ENCODE data around the gene FRRS1. TPM values are rescaled to one million over a fixed set of nuclear protein-coding genes. Genes with fewer than 3 reads are reported as not detected.

The FRRS1 gene
- polyA plus RNA-seq, 2 of the 4 experiments (the other 2 are of a cell fraction), result 2.4 to 4.9 TPM

- TF ChIP-seq, protein P1, sequence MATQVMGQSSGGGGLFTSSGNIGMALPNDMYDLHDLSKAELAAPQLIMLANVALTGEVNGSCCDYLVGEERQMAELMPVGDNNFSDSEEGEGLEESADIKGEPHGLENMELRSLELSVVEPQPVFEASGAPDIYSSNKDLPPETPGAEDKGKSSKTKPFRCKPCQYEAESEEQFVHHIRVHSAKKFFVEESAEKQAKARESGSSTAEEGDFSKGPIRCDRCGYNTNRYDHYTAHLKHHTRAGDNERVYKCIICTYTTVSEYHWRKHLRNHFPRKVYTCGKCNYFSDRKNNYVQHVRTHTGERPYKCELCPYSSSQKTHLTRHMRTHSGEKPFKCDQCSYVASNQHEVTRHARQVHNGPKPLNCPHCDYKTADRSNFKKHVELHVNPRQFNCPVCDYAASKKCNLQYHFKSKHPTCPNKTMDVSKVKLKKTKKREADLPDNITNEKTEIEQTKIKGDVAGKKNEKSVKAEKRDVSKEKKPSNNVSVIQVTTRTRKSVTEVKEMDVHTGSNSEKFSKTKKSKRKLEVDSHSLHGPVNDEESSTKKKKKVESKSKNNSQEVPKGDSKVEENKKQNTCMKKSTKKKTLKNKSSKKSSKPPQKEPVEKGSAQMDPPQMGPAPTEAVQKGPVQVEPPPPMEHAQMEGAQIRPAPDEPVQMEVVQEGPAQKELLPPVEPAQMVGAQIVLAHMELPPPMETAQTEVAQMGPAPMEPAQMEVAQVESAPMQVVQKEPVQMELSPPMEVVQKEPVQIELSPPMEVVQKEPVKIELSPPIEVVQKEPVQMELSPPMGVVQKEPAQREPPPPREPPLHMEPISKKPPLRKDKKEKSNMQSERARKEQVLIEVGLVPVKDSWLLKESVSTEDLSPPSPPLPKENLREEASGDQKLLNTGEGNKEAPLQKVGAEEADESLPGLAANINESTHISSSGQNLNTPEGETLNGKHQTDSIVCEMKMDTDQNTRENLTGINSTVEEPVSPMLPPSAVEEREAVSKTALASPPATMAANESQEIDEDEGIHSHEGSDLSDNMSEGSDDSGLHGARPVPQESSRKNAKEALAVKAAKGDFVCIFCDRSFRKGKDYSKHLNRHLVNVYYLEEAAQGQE (IDR thresholded peaks at IDR 0.05), result no peak
Measured at GRCh38 chr1:99675292-99675691, 91.1 kb downstream of the FRRS1 start (continued).

DNA sequence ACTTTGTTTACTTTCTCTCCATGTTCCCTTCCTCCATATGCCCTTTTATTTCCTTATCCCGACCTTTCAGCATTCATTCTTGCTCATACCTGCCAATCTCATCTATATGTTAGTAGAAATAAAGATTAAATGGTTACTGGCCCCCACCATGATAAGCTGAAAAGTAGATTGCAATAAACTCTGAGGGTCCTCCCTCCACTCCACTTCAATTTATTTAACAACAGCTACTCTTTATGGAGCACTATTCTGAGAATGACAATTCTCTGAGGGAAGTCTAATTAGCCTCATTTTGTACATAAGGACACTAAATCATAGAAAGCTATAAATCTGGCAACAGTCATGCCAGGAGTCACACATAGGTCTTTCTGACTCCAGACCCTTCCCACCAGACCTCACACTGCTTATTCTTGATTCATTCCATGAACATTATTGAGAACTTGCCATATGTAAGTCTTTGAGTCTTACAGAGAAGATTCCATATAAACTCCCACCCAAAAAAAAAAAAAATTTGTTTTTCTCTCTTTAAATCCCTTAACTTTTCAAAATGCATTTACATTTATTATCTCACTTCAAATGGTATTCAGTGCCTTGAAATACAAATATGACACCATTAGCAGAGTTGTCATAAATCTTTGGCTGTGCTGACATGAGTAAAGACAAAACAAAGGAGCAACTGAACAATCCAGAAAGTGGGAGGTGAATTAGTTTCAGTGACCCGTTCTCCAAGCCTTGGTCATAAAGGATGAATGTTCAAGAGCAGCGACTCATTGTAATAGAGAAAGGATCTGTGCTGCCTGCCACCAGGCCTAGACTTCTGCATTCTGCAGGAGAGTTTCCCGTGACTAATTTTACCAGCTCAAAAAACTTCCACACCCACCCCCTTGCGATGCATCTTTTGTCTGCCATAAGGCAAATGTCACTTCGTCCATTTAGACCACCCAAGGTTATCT lies 92.0 kb downstream of the FRRS1 start:
- 42% methylated on average over 6 of the region's 6 CpGs for WGBS (ENCODE audit: missing lambda C conversion rate)
- DNase-seq (ENCODE audit: low read depth in 1 of 2, low spot score in 1 of 2) (no peak), ATAC-seq (no peak), FAIRE-seq (no peak)
- POLR2A ChIA-PET, result no interaction called here
- Histone ChIP-seq H3K4me2 (no peak overlapping the region), H3K4me1 (peaks cover 19% of the 10 kb centered on the region; the same call in 1 of the 3 replicates), H3K4me3 (no peak overlapping the region), H3K9me3 (no peaks in the 10 kb centered on the region), H3K27ac (no peak overlapping the region)
- TF ChIP-seq, protein P2, sequence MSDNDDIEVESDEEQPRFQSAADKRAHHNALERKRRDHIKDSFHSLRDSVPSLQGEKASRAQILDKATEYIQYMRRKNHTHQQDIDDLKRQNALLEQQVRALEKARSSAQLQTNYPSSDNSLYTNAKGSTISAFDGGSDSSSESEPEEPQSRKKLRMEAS (IDR thresholded peaks at IDR 0.05), result no peak
- TF ChIP-seq RCOR1 (IDR thresholded peaks at IDR 0.05; ENCODE audit: low read depth, low read length) (no peak), SREBF2 (IDR thresholded peaks at IDR 0.05) (no peak), POLR2A (IDR thresholded peaks at IDR 0.05; ENCODE audit: low read length) (no peak), CBX8 (IDR thresholded peaks at IDR 0.05) (no peak), HOXA7 (CRISPR knock-in tag; IDR thresholded peaks at IDR 0.05) (no peak), EHMT2 (IDR thresholded peaks at IDR 0.05; ENCODE audit: low read depth) (no peak), NR3C1 (IDR thresholded peaks at IDR 0.05) (no peak), HOXB13 (CRISPR knock-in tag; IDR thresholded peaks at IDR 0.05; ENCODE audit: low read depth) (no peak), HES2 (IDR thresholded peaks at IDR 0.05) (no peak), RNF2 (IDR thresholded peaks at IDR 0.05; ENCODE audit: borderline replicate concordance, low read depth) (no peak), MAFK (IDR thresholded peaks at IDR 0.05; ENCODE audit: partially characterized antibody) (no peak), BHLHE40 (IDR thresholded peaks at IDR 0.05; ENCODE audit: low read depth, low read length) (no peak)
- CTCF ChIA-PET, result interaction anchor here (1.5 kb wide), 1 partner anchor 10 kb away, joined by 4 read pairs; no protein-coding TSS in a partner anchor

GRCh38 chr1:99673315-99673714 lies 93.1 kb downstream of the FRRS1 start:
- WGBS (ENCODE audit: missing lambda C conversion rate), result 64% methylated on average over 5 of the region's 5 CpGs
- ChIA-PET CTCF (interaction anchor here (0.6 to 1.5 kb wide), 2 partner anchors 11 to 1613 kb away, joined by 3 to 4 read pairs; no protein-coding TSS in a partner anchor), POLR2A (no interaction called here)
- FAIRE-seq (no peak), DNase-seq (ENCODE audit: low read depth in 1 of 2, low spot score in 1 of 2) (no peak), ATAC-seq (no peak)
- Histone ChIP-seq H3K4me1 (peaks cover 19% of the 10 kb centered on the region; the same call in 1 of the 3 replicates), H3K4me3 (no peak overlapping the region), H3K27ac (no peak overlapping the region), H3K9me3 (no peaks in the 10 kb centered on the region), H3K4me2 (no peak overlapping the region)
- TF ChIP-seq FOSL2 (IDR thresholded peaks at IDR 0.05), result no peak
- TF ChIP-seq FOSL2 (CRISPR knock-in tag; IDR thresholded peaks at IDR 0.05), result no peak
- no peak for TF ChIP-seq HOXB13 (CRISPR knock-in tag; IDR thresholded peaks at IDR 0.05; ENCODE audit: low read depth)
- no peak for TF ChIP-seq RAD21 (conservative IDR thresholded peaks at IDR 0.05 in 1 of 2, IDR thresholded peaks at IDR 0.05 in 1 of 2)
- no peak for TF ChIP-seq CBX2 (IDR thresholded peaks at IDR 0.05; ENCODE audit: borderline replicate concordance, low read depth)
- TF ChIP-seq POLR2A (IDR thresholded peaks at IDR 0.05; ENCODE audit: low read length), result no peak
- TF ChIP-seq KDM1A (IDR thresholded peaks at IDR 0.05; ENCODE audit: low read depth), result no peak
- TF ChIP-seq KDM5A (IDR thresholded peaks at IDR 0.05), result no peak
- no peak for TF ChIP-seq CHD4 (IDR thresholded peaks at IDR 0.05; ENCODE audit: borderline replicate concordance)
- no peak for TF ChIP-seq E2F6 (IDR thresholded peaks at IDR 0.05; ENCODE audit: borderline replicate concordance, low read depth)
- TF ChIP-seq HEYL (CRISPR knock-in tag; IDR thresholded peaks at IDR 0.05), result no peak
- TF ChIP-seq, protein P1 (IDR thresholded peaks at IDR 0.05), result no peak
- TF ChIP-seq EP300 (IDR thresholded peaks at IDR 0.05), result no peak
- TF ChIP-seq JUNB (IDR thresholded peaks at IDR 0.05), result no peak

All from A549 (cell line).